Measurements from ENCODE around the gene AP4E1.
A peak's percentile ranks its signal among the peaks of the same experiment; 100 is the strongest.
"Not testable (repeated sequence)": the region's sequence is repeated elsewhere in the genome, so short reads cannot be mapped to it uniquely, and the experiment has no call there.

The AP4E1 gene

GRCh38 chr15:50889589-50889988 lies 18.9 kb upstream of the AP4E1 start:
- DNase-seq (ENCODE audit: low spot score), result no peak

DNA sequence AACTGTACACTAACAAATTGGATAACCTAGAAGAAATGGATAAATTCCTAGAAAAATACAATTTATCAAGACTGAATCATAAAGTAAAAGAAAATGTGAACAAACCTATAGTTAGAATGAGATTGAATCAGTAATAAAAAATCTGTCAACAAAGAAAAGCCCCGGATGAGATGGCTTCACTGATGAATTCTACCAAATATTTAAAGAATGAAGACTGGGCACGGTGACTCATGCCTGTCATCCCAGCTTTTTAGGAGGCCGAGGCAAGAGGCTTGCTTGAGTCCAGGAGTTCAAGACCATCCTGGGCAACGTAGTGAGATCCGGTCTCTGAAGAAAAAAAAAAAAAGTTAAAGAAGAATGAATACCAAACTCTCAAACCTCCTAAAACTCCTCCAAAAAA lies 17.7 kb upstream of the AP4E1 start:
- no peak for DNase-seq (ENCODE audit: low spot score)

- no peak for DNase-seq (ENCODE audit: low spot score)
Observed at GRCh38 chr15:50891159-50891558, 17.3 kb upstream of the AP4E1 start.

DNA sequence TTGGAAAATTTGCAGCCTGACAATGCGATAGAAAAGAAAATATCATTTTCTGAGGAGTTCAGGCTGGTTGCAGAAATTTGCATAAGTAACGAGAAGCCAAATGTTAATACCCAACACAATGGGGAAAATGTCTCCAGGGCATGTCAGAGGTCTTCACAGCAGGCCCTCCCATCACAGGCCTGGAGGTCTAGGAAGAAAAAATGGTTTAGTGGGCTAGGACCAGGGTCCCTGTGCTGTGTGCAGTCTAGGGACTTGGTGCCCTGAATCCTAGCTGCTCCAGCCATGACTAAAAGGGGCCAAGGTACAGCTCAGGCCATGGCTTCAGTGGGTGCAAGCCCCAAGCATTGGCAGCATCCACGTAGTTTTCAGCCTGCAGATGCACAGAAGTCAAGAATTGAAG lies 14.5 kb upstream of the AP4E1 start:
- DNase-seq (ENCODE audit: low spot score), result no peak

DNA sequence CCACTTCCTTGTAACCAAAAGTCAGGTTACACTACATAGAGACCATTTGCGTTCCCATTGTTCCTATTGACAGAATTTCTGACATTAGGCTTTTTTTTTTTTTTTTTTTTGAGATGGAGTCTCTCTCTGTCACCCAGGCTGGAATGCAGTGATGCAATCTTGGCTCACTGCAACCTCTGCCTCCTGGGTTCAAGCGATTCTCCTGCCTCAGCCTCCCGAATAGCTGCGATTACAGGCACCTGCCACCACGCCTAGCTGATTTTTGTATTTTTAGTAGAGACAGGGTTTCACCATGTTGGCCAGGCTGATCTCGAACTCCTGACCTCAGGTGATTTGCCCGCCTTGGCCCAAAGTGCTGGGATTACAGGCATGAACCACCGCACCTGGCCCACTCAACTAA lies 7.1 kb upstream of the AP4E1 start:
- DNase-seq (ENCODE audit: low spot score), result not testable (repeated sequence)

DNA sequence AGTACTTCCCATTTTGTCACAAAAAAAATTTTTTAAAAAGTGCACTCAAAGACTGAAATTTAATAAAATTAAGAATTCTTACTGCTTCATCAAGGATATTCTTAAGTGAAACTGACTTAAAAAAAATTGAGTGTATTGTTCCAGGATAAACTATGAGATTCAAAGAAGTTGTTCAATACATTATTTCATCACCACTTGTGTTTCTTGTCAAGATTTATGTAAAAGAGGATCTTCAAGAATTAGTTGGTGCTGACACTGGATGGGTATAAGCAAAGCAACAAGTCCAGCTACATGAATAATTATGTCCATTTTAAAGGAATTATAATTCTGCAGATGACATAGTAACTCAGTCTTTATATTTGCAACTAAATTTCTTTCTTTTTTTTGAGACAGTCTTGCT lies 4.3 kb upstream of the AP4E1 start:
- no peak for DNase-seq (ENCODE audit: low spot score)

DNA sequence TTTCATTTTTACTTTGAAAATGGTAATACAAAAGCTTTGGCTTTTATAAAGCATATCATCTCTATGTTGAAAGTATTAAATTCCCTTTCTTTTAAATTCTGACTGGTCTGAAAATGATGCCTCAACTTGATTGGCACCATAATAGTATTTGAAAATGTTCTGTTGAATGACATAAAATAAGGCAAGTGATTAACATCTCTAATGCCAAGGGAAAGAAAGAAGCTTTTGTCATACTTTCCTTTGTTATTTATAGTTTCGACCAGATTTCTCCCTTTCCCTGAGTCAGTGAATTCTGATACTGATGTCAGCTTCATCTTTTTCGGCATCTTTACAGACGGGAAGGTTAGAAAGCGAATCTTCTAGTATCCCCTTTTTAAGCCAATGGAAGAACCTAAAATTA lies 3.4 kb upstream of the AP4E1 start:
- no peak for DNase-seq (ENCODE audit: low spot score)

DNA sequence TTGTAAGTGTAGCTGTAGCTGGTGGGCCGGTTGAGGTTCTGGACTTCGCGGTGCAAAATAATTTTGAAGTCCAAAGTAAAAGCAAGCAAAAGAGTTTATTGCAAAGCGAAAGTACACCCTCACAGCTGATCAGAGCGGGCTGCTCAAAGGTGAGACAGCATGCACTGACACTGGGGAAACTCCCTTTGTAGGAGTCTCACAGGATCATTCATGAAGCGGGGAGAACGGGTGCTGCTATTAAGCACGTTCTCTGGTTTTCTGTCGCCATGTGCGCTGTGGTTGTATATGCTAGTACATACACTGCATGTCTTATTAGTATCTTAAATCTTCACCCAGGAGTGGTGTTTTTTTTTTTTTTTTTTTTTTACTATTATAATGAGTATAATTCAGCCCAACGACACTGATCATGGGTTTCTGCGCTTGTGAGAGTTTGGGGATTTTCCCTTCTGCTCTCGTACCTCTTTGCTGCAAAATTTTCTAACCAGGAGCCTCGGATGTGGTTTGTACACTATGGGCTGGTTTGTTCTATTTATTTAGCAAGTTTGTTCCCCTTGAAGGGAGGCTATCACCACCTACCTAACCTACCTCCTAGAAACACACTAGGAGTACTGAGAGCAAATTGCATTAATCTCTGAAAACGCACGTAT lies 1.4 kb upstream of the AP4E1 start:
- DNase-seq (ENCODE audit: low spot score), result peak; percentile 77

DNA sequence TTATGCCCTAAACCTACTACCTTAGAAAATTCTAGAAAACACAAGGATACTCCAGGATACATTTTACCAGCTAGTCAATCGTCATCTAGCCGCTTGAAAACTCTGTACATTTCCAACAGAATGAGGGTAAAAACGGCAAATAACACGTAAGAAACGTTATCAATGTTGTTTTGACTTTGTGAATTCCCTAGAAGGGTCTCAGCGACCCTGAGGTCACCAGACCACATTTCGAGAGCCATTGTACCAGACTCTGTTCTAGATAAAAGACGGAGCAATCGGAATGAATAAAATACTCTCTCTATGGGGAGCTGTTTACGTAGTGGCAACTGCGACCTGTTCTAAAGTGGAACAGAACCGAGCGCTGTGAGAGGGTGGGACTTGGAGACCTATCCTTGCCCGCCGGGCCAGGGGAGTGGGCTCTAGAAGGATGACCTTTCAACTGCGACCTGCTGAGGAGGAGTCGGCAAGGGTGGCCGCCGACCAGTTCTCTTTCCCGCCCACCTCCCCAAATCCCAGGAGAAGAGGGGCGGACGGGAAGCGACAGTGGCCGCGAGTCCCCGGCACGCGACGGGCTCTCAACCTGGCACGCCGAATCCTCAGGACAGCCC lies 778 bp upstream of the AP4E1 start:
- peak; percentile 32 for DNase-seq (ENCODE audit: low spot score)

GRCh38 chr15:50909010-50909317 lies 481 bp downstream of the AP4E1 start:
- no peak for DNase-seq (ENCODE audit: low spot score)

- peak; percentile 70 for DNase-seq (ENCODE audit: low spot score)
Observed at GRCh38 chr15:50910426-50910795, 1.9 kb downstream of the AP4E1 start.

DNA sequence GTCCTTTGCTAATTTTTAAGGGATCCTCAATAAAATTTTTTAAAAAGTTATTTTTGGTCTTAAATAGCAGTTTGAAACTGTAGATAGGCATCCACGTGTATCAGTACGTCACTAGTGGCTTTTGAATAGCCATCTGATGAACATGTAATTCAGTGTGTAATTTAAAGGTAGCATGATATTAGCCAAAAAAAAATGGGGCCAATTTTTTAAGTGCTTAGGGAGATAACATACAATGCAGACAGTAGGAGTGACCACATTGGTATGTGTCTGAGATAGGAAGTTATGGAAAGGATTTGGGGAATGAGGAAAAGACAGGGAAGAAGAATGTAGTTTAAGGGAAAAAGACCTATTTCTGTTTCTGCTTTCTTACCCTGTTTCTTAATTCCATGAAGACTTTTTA lies 2.5 kb downstream of the AP4E1 start:
- DNase-seq (ENCODE audit: low spot score), result peak; percentile 24

DNA sequence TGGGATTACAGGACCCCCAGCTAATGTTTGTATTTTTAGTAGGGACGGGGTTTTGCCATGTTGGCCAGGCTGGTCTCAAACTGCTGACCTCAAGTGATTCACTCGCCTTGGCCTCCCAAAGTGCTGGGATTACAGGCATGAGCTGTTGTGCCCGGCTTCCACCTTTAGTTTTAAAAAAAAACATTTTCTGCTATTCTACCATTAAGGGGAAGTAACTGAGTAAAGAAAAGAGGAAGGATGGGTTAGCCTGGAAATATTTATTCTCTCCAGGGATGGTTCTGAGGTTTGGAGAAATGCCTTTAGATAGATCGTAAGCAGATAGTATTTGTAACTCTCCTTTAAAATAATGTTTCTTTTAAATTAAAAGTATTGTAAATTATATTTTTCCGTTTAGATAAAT lies 3.1 kb downstream of the AP4E1 start:
- DNase-seq (ENCODE audit: low spot score), result no peak

DNA sequence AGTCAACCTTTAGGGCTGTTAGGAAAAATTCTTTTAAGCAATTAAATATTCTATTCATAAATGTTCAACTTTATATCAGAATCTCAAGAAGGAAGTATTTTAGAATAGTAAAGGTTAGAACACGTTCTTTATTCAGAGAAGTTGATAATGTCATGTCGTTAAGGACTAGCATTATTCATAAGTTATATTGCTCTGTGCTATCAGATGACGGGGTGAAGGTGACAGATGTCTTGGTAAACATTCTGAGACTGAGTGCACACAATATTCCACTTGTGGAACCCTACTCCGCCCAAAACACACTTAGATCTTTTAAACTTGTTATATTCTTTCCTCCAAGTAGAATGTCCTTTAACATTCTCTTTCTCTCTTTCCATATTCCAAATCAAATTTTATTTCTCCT lies 7.9 kb downstream of the AP4E1 start:
- no peak for DNase-seq (ENCODE audit: low spot score)

- DNase-seq (ENCODE audit: low spot score), result not testable (repeated sequence)
Observed at GRCh38 chr15:50919359-50919758, 10.9 kb downstream of the AP4E1 start.

GRCh38 chr15:50925281-50925680 lies 16.8 kb downstream of the AP4E1 start:
- DNase-seq (ENCODE audit: low spot score), result no peak

DNA sequence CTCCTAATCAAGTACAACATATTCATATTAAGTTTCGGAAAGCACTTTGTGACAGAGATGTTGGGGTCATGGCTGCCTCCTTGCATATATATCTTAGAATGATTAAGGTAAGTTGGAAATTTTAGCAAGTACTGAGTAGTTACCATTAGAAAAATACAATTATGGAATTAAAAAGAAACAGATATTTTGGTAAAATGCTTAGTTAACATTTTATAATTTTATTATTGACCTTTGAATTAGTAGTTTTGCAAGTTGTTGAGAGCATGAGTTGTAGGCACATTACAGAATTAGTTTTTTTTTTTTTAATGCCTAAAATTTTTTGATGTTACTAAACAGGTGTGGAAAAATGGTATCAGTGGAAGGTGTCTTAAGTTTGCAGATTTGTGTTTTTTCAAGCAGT lies 20.6 kb downstream of the AP4E1 start:
- no peak for DNase-seq (ENCODE audit: low spot score)

GRCh38 chr15:50930792-50931191 lies 22.3 kb downstream of the AP4E1 start:
- no peak for DNase-seq (ENCODE audit: low spot score)

GRCh38 chr15:50933341-50933740 lies 24.9 kb downstream of the AP4E1 start:
- DNase-seq (ENCODE audit: low spot score), result no peak

GRCh38 chr15:50938525-50938924 lies 30.0 kb downstream of the AP4E1 start:
- DNase-seq (ENCODE audit: low spot score), result no peak

- no peak for DNase-seq (ENCODE audit: low spot score)
Observed at GRCh38 chr15:50939911-50940310, 31.4 kb downstream of the AP4E1 start.

DNA sequence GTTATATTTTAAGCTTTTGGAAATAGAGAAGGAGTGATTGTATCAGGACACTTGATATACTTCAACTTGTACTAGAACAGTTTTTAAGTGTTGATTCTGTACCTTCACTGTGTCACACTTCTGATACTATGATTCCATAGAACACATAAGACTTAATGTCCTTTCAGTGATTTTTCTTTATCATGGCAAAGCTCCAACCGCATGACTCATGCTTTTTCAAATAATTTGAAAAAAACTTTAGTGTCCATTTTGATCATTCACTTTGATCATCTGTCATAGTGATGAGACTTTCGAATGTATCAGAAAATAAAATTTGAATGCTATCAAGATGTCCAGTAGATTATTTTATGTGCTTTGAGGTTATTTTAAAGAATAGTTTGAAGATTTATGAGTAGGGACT lies 32.0 kb downstream of the AP4E1 start:
- peak; percentile 3 for DNase-seq (ENCODE audit: low spot score)

DNA sequence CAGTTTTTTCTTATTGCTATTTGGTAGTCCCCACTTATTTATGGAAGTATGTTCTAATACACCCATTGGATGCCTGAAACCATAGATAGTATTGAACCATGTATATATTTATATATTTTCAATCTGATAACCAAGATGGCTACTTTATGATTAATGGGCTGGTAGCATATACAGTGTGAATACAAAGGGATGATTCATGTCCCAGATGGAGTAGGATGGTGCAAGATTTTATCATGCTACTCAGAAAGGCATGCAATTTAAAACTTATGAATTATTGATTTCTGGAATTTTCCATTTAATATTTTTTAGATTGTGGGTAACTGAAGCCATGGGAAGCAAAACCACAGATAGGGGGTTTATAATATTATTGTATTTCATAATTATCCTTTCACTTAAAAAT lies 35.2 kb downstream of the AP4E1 start:
- DNase-seq (ENCODE audit: low spot score), result no peak

GRCh38 chr15:50944672-50945071 lies 36.2 kb downstream of the AP4E1 start:
- DNase-seq (ENCODE audit: low spot score), result no peak

DNA sequence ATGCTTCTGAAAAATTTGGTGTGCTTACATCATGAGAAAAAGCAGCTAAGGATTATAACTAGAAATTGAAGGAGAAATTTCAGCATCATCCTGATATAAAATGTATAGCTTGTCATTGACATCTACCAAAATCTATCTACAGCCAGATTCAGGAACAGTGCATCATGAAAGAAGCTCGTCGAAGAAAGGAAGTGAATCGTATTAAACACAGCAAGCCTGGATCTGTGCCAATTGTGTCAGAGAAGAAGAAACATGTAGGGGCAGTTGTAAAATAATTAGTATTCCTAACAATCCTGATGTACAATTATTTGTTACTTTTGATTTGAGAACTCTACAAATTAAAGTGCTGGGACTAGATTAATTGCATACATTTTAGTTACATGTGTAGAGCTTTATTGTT lies 37.2 kb downstream of the AP4E1 start:
- peak; percentile 8 for DNase-seq (ENCODE audit: low spot score)

Measured in kidney tubule cell (primary cell).